GM19240 (cell line): ENCODE data around the gene AURKAIP1.
A peak's percentile ranks its signal among the peaks of the same experiment; 100 is the strongest.
"Not testable (repeated sequence)": the region's sequence is repeated elsewhere in the genome, so short reads cannot be mapped to it uniquely, and the experiment has no call there.

Experiments
- DNase-seq: peaks from one replicate; pipeline ENCODE4 v3.0.0; 2011; ENCODE audit warnings: low spot score; ENCODE audit not compliant: insufficient read length

Gene AURKAIP1

DNA sequence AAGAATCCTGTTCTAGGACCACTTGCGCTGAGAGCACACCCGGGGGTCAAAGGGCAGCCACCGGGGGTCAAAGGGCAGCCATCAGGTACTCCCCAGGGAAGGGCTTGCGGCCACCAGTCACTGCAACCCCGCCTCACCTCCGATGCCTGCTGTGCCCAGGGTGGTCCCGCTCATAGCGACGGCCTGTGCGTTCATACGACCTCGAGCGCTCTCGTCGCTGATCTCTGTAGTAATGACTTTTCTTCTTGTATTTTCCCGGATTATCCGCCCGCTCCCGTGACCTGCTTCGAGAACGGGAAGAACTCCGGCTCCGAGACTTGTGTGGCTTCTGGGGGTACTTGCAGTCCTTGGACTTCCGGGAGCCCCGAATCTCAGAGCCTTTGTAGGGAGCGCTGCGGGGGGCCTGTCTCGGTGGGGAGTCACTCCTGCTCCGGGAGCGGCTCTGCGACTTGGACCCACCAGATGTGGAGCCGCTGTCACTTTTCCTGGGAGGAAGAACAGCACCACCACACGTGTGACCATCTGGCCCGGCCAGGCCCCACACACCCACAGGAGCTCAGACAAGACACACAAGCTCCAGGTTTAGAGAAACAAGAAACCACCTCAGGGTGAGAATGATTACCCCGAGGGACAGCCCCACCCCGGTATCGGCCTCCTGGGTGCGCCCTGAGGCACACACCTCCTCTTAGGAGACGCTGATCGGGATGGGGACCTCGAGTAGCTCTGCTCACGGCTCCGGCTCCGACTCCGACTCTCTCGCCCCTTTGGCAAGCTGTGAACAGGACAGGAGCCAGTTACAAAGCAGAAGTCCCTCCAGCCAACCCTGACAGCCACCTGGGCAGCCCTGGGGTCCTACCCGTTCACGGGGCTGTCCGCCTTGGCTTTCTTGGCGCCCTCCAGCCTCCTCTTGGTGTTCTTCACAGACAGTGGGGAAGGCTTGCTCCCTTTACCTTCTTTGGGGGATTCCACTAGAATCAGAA, 12.4 kb upstream of the AURKAIP1 start:
- no peak for DNase-seq

DNA sequence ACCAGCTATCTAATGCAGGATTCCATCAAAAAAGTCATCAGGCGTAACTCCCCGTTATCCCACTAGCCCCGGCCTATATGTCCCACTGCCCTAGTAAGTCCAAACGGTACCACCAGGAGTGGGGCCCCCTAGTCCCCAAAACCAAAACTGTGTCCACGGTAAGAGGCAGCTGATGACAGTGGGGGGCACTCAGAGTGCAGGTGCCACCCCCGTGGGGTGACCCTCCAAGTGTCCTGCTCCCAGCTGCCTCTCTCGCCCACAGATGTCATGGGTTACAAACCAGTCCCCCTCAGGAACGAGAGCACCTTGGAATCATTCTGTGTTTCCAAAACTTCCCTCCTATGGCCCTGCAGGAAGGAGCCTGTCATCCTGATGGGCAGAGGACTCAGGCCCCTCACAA, 10.9 kb upstream of the AURKAIP1 start:
- no peak for DNase-seq

GRCh38 chr1:1385339-1385738, 10.3 kb upstream of the AURKAIP1 start:
- DNase-seq: not testable (repeated sequence)

- DNase-seq: no peak
These were observed 6.3 kb upstream of the AURKAIP1 start for GRCh38 chr1:1381294-1381693.

DNA sequence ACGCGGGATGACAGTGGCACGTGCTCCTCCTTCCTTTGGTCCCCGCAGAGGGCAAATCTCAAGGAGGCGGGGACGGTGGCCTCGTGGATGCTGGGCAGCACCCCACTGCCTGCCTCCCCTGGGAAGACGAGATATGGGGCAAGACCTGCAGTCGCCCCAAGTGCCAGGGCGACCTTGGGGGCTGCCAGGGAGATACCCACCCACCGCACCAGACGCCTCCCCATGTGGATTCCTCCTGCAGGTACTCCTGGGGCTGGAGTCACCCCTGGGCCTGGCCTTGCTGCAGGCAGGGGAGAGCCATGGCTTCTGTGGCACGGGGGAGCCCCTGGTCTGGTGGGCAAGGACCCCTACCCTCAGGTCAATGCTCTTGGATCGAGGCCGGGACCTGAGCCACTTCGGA, 5.9 kb upstream of the AURKAIP1 start:
- no peak for DNase-seq

DNA sequence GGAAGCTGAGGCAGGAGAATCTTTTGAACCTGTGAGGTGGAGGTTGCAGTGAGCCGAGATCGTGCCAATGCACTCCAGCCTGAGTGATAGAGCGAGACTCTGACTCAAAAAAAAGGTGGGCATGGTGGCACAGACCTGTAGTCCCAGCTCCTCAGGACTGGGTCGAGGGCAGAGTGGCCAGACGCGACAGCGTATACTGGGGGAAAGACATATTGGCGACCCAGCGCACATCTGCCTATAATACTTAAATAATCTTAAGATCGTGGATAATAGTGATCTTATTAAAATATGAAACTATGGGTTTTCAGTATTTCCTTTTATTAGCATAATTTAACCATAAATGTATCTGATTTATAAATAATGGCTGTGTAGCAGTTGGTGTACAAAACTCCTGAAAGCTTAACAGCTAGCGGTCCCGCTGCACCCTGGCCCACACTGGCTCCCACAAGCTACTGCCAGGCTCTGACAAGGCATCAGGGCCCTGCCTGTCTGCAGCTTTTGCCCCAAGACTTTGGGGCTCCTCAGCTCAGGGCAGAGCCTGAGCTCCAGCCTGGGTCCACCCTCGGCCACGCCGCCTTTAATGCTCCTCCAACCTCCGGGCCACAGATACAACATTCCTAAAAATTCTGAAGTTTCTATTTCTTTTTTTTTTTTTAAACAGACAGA, 2.7 kb upstream of the AURKAIP1 start:
- DNase-seq: no peak

GRCh38 chr1:1376551-1377226, 1.7 kb upstream of the AURKAIP1 start:
- no peak for DNase-seq

DNA sequence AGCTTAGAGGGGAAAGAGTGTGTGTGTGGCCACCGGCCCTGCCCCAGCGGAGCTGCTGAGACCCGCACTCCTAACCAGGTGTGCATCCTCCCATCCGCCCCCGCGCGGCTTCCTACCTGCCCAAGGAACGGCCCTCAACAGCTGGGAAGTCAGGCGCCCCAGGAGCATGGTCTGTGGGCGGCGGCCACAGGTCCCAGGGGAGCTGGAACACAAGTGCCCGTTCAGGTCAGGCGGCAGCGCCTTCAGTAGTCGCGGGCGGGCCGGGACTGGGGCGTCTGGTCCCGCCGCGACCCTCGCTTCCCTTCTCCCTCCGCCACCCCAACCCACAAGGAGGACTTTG, 448 bp downstream of the AURKAIP1 start:
- DNase-seq: no peak

GRCh38 chr1:1373815-1374588, 1.0 kb downstream of the AURKAIP1 start:
- DNase-seq: no peak

GRCh38 chr1:1373051-1373814, 1.8 kb downstream of the AURKAIP1 start:
- no peak for DNase-seq

GRCh38 chr1:1371746-1372711, 3.0 kb downstream of the AURKAIP1 start:
- peak; percentile 69 for DNase-seq

DNA sequence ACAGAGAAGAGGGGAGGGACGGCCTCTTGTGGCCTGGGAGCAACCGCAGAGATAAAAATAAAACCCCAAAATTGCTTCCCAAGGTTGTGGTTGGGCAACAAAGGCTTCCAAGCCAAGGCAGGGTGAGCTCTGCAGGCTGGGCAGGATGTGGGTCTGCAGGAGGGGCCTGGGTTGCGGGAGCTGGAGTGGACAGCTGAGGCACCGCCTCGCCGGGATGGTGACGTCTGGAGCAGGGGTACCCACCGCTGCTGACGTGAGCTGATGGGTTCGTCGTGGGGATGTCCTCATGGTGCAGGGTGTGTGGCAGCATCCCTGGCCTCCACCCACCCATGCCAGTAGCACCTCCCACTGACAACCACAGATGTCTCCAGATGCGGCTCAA, 3.7 kb downstream of the AURKAIP1 start:
- DNase-seq: no peak

DNA sequence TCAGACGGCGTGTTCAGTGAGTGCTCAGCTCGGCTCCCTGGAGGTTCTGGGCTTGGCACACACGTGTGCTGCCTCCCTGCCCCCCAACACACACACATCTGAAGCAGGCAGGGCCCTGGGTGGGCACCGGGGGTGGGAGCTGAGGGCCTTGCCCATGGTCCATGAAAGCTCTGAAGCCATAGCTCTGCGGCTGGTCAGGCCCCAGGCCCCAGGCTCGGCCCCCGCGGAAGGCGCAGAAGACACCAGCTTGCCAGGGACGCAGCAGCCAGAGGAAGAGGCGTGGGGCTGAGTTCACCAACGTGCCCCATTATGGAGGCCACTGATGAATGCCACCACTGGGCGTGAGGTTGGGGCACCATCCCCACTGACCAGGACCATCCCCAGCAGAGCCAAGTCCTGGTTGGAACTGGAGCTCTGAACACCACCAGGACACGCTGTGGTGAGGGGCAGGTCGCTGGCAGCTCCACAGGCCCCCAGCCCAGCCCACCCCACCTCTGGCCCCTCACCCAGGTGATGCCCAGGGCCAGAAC, 4.2 kb downstream of the AURKAIP1 start:
- no peak for DNase-seq

GRCh38 chr1:1370094-1370493, 4.9 kb downstream of the AURKAIP1 start:
- not testable (repeated sequence) for DNase-seq

GRCh38 chr1:1367315-1367714, 7.7 kb downstream of the AURKAIP1 start:
- DNase-seq: no peak

GRCh38 chr1:1366699-1367066, 8.3 kb downstream of the AURKAIP1 start:
- DNase-seq: no peak

GRCh38 chr1:1365875-1366698, 8.9 kb downstream of the AURKAIP1 start:
- no peak for DNase-seq

- DNase-seq: no peak
These were observed 10.7 kb downstream of the AURKAIP1 start for GRCh38 chr1:1364266-1364665.
